Measurements from ENCODE around the gene ALPG. TPM values are rescaled to one million over a fixed set of nuclear protein-coding genes. Genes with fewer than 3 reads are reported as not detected.

Gene ALPG
- total and polyA plus RNA-seq, 9 of the 15 experiments (the other 6 are each of a cell fraction or from before 2014, with no cell fraction given): not detected

- TF ChIP-seq NFE2 (IDR thresholded peaks at IDR 0.05; ENCODE audit: low read depth): no peak
Measured at GRCh38 chr2:232457121-232458011, 50.7 kb downstream of the ALPG start (continued).

- Histone ChIP-seq H3K4me1 (replicated peaks in 1 of 2; ENCODE audit: control insufficient read depth in 2 of 2, insufficient read depth in 2 of 2, low read length in 2 of 2) (peaks cover 0 to 4% of the 10 kb centered on the region in 2 experiments; a peak in 2 of 5 replicates), H3K27ac (ENCODE audit: extremely low read depth, low read depth, low read length) (no peak overlapping the region), H3K4me3 (no peak overlapping the region), H4K20me1 (replicated peaks; ENCODE audit: control insufficient read depth, insufficient read depth, low read length) (no peaks in the 10 kb centered on the region), H3K9me3 (replicated peaks; ENCODE audit: control insufficient read depth, insufficient read depth, low read depth, low read length) (no peaks in the 10 kb centered on the region), H3K27me3 (ENCODE audit: control insufficient read depth in 2 of 2, insufficient read depth in 2 of 2, low read length in 2 of 2) (peaks cover 0 to 48% of the 10 kb centered on the region in 2 experiments; a peak in 3 of 5 replicates), H3K36me3 (ENCODE audit: control insufficient read depth, insufficient read depth, low read length) (no peaks in the 10 kb centered on the region), H3K9ac (ENCODE audit: insufficient read depth in 1 of 2, low read depth in 2 of 2, low read length in 2 of 2) (no peak overlapping the region), H3K9me1 (ENCODE audit: control insufficient read depth, insufficient read depth, low read length) (no peaks in the 10 kb centered on the region), H3K79me2 (ENCODE audit: control insufficient read depth, insufficient read depth, low read length) (no peaks in the 10 kb centered on the region), H2AFZ (ENCODE audit: low read depth, low read length) (no peak overlapping the region), H3K4me2 (ENCODE audit: insufficient read depth, low read length) (no peak overlapping the region)
- no peak for FAIRE-seq
- no TSS peak for BruUV-seq (replicated peaks)
- ChIA-PET CTCF (ENCODE audit: low intra/inter-chr PET ratio) (no interaction called here), POLR2A (no interaction called here)
- WGBS (ENCODE audit: insufficient coverage, low coverage, missing lambda C conversion rate): 3% methylated on average over 15 of the region's 25 CpGs
- TF ChIP-seq DLX4 (CRISPR knock-in tag; IDR thresholded peaks at IDR 0.05) (no peak), ZFP1 (CRISPR knock-in tag; IDR thresholded peaks at IDR 0.05) (no peak), ZNF507 (tag; conservative IDR thresholded peaks at IDR 0.05) (no peak), E2F1 (CRISPR knock-in tag; IDR thresholded peaks at IDR 0.05) (no peak), ZNF274 (IDR thresholded peaks at IDR 0.05; ENCODE audit: borderline replicate concordance, low read depth, low read length) (no peak), RAD21 (CRISPR knock-in tag; conservative IDR thresholded peaks at IDR 0.05 in 1 of 2, IDR thresholded peaks at IDR 0.05 in 1 of 2) (no peak), EP400 (IDR thresholded peaks at IDR 0.05) (no peak), MXD1 (CRISPR knock-in tag; IDR thresholded peaks at IDR 0.05; ENCODE audit: borderline replicate concordance, poor library complexity, severe bottlenecking) (no peak), ZNF589 (CRISPR knock-in tag; IDR thresholded peaks at IDR 0.05; ENCODE audit: low read depth) (no peak), NFYB (IDR thresholded peaks at IDR 0.05; ENCODE audit: extremely low read depth, insufficient read length) (no peak)
- intact Hi-C loops (cut with micrococcal nuclease): no loop called here
- in situ Hi-C loops (cut with MboI): no loop called here
- ATAC-seq: peak; percentile 62; the same call in 2 of the 3 replicates
- no peak for DNase-seq (ENCODE audit: extremely low read depth in 1 of 4, low spot score in 3 of 4)
Measured at GRCh38 chr2:232458051-232458660, 51.5 kb downstream of the ALPG start.
